ENCODE results near the gene ADK.

ADK gene

DNA sequence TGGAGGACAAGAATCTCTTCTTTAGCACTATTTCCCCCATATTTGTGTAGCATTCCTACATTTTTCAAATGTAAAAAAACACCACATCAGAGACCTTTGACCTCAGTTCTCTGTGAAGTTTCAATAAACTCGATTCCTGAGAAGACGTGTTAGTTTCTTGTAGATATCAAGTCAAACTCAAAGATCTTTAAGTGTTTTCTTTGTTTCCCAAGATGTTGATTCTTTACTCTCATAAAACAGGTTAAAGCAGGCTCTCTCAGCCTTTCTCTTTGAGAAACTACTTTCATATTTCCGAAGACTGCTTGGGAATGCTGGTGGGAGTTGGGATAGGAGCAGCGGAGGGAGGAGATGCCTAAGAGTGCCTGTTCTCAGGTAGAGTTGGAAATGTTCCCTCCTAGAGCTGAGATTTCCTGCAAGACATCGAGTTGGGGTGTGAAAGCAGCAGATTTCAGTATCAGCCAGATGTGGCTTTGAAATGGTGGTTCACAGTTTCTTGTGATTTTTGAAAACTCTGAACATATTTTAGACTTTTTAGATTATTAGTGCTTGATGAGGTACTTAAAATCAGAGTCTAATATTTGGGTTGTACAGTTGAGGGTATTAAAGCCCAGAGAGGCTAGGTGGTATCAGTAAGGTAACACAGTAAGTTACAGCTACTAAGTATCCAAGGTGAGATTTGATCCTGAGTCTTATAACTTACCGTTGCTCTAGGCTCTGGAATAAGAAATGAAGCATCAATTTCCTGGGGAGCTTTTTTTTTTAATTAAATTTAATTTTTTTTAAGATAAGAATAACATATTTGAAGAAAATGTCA lies 13.9 kb downstream of the ADK start:
- no peaks in the 10 kb centered on the region for H3K27me3 ChIP-seq (ENCODE audit: insufficient read depth, low read length, poor library complexity, severe bottlenecking)
- no peak for TF ChIP-seq EZH2phosphoT487 (IDR thresholded peaks at IDR 0.05; ENCODE audit: borderline replicate concordance)
- TF ChIP-seq, protein P1, sequence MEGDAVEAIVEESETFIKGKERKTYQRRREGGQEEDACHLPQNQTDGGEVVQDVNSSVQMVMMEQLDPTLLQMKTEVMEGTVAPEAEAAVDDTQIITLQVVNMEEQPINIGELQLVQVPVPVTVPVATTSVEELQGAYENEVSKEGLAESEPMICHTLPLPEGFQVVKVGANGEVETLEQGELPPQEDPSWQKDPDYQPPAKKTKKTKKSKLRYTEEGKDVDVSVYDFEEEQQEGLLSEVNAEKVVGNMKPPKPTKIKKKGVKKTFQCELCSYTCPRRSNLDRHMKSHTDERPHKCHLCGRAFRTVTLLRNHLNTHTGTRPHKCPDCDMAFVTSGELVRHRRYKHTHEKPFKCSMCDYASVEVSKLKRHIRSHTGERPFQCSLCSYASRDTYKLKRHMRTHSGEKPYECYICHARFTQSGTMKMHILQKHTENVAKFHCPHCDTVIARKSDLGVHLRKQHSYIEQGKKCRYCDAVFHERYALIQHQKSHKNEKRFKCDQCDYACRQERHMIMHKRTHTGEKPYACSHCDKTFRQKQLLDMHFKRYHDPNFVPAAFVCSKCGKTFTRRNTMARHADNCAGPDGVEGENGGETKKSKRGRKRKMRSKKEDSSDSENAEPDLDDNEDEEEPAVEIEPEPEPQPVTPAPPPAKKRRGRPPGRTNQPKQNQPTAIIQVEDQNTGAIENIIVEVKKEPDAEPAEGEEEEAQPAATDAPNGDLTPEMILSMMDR (conservative IDR thresholded peaks at IDR 0.05; ENCODE audit: low read length) = no peak
- no peak overlapping the region for H2AFZ ChIP-seq (ENCODE audit: low read length)
- H3K36me3 ChIP-seq (ENCODE audit: insufficient read depth, low read length) = no peaks in the 10 kb centered on the region
- no peaks in the 10 kb centered on the region for H3F3A ChIP-seq (ENCODE audit: low read depth)
- H3K9ac ChIP-seq (ENCODE audit: low read depth, low read length, poor library complexity, severe bottlenecking) = no peak overlapping the region
- H3K4me2 ChIP-seq (ENCODE audit: low read depth, low read length, poor library complexity, severe bottlenecking) = no peak overlapping the region
- H3K4me3 ChIP-seq (ENCODE audit: low read length, poor library complexity, severe bottlenecking) = no peak overlapping the region
- H3K79me2 ChIP-seq (ENCODE audit: insufficient read depth, low read length) = no peaks in the 10 kb centered on the region
- H4K20me1 ChIP-seq (ENCODE audit: insufficient read depth, low read length, poor library complexity, severe bottlenecking) = no peaks in the 10 kb centered on the region
- no peaks in the 10 kb centered on the region for H3K9me2 ChIP-seq (replicated peaks; ENCODE audit: low read depth, low read length)
- H3K9me3 ChIP-seq (ENCODE audit: insufficient read depth, low read depth, low read length) = no peaks in the 10 kb centered on the region
- H3K4me1 ChIP-seq (ENCODE audit: insufficient read depth, low read length, poor library complexity, severe bottlenecking) = peaks cover 9% of the 10 kb centered on the region

DNA sequence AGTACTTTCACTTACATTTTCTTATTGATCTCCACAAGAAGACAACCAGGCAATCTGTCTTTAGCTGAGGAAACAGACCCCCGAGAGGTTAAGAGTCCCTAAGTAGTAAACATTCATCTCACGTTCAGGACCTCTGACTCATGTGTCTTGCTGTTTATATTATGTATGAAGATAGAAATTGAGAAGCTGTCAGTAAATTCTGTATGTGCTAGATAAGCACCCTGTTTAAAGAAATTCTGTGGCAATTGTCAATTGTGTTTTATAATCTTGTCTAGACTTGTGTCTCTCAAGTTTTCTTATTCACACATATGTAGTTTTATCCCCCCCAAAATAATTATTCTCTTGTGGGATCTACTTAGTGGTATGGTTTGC lies 14.5 kb downstream of the ADK start:
- Histone ChIP-seq H3K27me3 (ENCODE audit: insufficient read depth, low read length, poor library complexity, severe bottlenecking) (no peaks in the 10 kb centered on the region), H3K36me3 (ENCODE audit: insufficient read depth, low read length) (no peaks in the 10 kb centered on the region), H3K9me2 (replicated peaks; ENCODE audit: low read depth, low read length) (no peaks in the 10 kb centered on the region), H3K9me3 (ENCODE audit: insufficient read depth, low read depth, low read length) (no peaks in the 10 kb centered on the region), H2AFZ (ENCODE audit: low read length) (no peak overlapping the region), H4K20me1 (ENCODE audit: insufficient read depth, low read length, poor library complexity, severe bottlenecking) (no peaks in the 10 kb centered on the region), H3K79me2 (ENCODE audit: insufficient read depth, low read length) (no peaks in the 10 kb centered on the region), H3K4me2 (ENCODE audit: low read depth, low read length, poor library complexity, severe bottlenecking) (no peak overlapping the region), H3F3A (ENCODE audit: low read depth) (no peaks in the 10 kb centered on the region), H3K4me3 (ENCODE audit: low read length, poor library complexity, severe bottlenecking) (no peak overlapping the region), H3K4me1 (ENCODE audit: insufficient read depth, low read length, poor library complexity, severe bottlenecking) (peaks cover 9% of the 10 kb centered on the region), H3K9ac (ENCODE audit: low read depth, low read length, poor library complexity, severe bottlenecking) (no peak overlapping the region)
- TF ChIP-seq EZH2phosphoT487 (IDR thresholded peaks at IDR 0.05; ENCODE audit: borderline replicate concordance) = no peak
- TF ChIP-seq, protein P1 (conservative IDR thresholded peaks at IDR 0.05; ENCODE audit: low read length) = no peak

DNA sequence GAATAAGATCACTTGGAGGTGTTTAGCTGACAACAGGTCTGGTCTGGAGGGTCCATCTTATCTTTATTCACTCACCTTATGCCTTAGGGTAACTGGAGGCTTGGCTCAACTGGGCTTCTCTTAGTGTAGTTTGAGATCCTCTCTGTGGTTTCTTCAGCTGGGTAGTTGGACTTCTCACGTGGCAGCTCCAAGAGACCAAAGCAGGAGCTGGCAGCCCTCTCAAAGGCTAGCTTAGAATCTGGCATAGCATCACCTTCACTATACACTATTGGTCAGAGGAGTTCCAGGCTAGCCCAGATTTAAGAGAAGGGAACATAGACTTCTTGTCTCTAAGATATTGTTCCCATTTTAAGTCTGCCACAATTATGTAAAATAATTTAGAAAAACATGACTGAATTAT lies 16.4 kb downstream of the ADK start:
- Histone ChIP-seq H3K9me2 (replicated peaks; ENCODE audit: low read depth, low read length) (no peaks in the 10 kb centered on the region), H4K20me1 (ENCODE audit: insufficient read depth, low read length, poor library complexity, severe bottlenecking) (no peaks in the 10 kb centered on the region), H3K36me3 (ENCODE audit: insufficient read depth, low read length) (no peaks in the 10 kb centered on the region), H3K27me3 (ENCODE audit: insufficient read depth, low read length, poor library complexity, severe bottlenecking) (no peaks in the 10 kb centered on the region), H3F3A (ENCODE audit: low read depth) (no peaks in the 10 kb centered on the region), H3K9me3 (ENCODE audit: insufficient read depth, low read depth, low read length) (no peaks in the 10 kb centered on the region), H3K79me2 (ENCODE audit: insufficient read depth, low read length) (no peaks in the 10 kb centered on the region), H2AFZ (ENCODE audit: low read length) (no peak overlapping the region), H3K4me2 (ENCODE audit: low read depth, low read length, poor library complexity, severe bottlenecking) (no peak overlapping the region), H3K4me1 (ENCODE audit: insufficient read depth, low read length, poor library complexity, severe bottlenecking) (peaks cover 9% of the 10 kb centered on the region), H3K4me3 (ENCODE audit: low read length, poor library complexity, severe bottlenecking) (no peak overlapping the region), H3K9ac (ENCODE audit: low read depth, low read length, poor library complexity, severe bottlenecking) (no peak overlapping the region)
- TF ChIP-seq, protein P1 (conservative IDR thresholded peaks at IDR 0.05; ENCODE audit: low read length) = no peak
- no peak for TF ChIP-seq EZH2phosphoT487 (IDR thresholded peaks at IDR 0.05; ENCODE audit: borderline replicate concordance)

Data from Loucy (cell line).